HG03045 (cell line): ENCODE measurements around the gene IGHMBP2.

Source experiments
- ATAC-seq: cut with Tn5 transposase; IDR thresholded peaks from one replicate; pipeline ENCODE4 v1.9.1; 2021; ENCODE audit warnings: mild to moderate bottlenecking, moderate library complexity; ENCODE audit not compliant: unreplicated experiment

IGHMBP2 gene

GRCh38 chr11:68938816-68939582 lies 35.3 kb downstream of the IGHMBP2 start:
- no peak for ATAC-seq

DNA sequence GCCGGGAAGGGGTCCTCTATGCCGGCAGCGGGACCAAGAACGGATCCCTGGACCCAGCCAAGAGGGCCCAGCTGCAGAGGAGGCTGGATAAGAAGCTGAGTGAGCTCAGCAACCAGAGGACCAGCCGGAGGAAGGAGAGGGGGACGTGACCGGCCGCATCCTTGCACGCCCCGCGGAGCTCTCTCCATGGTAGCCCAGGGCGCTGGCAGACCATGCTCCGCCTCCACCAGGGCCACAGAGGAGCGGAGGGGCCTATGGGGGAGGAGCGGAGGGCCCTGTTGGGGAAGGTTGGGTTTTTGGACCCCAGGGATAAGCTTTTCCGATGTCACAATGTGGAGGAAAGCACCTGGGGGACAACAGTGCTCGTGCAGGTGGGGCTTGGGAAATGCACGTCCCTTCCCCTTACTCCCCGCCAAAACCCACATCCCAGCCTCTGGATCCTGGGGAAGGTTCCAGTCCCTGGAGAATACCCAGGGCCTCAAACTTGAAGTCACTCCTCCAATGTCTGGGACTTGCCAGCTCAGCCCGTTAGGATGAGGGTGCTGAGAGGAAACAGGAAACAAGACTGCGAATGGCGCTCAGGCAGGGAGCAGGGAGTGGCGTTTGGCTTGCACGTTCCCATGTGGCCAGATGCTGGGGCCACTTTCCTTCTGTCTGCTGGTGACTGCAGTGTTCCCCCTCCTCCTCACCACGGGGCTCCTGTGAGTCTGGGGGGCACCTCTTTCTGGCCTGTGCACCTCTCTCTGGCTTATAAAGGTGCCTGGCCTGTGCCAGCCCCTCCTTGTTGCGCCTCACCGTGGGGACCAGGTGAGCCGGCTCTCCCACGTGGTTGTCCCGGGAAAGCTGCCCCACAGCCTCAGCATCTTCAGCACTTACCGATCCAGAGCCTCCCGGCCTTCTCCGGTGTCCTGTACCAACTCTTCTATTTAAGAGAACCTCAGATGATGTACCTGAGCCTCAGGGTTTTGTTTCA lies 36.2 kb downstream of the IGHMBP2 start:
- ATAC-seq, result no peak

GRCh38 chr11:68940651-68941323 lies 37.1 kb downstream of the IGHMBP2 start:
- no peak for ATAC-seq

DNA sequence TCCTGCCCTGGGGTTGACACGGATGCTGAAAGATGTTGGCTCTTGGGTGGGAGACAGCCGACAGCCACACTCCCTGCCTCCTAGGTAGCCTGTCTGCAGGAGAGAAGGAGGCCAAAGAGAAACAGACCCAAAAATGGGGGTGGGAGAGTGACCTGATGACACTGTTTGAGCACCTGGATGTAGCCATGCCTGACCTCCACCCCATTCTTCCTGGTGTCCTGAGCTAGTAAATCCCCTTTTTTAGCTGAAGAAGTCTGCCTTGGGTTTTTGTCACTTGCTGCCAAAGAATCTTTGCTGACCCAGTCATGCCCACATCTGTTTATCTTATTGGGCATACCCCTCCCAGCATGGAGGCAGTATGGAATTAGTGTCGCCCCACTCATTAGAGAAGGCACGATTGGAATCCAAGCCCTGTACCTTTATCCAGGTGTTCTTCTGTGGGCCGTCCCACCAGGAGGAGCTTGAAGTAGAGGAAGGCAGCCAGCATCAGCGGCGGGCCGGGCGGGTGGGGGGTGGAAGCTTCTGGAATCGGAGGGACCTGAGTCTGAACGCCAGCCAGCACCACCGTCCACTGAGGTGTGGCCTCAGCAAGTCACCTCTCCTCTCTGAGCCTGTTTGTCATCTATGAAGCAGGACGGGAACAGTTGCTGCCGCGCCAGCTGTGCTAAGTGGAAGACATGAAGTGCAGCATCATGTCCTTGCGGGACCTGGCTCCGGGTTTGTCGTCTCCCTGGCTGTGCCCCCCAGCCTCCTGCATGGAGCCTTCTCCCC lies 37.8 kb downstream of the IGHMBP2 start:
- ATAC-seq, result no peak

GRCh38 chr11:68942095-68942620 lies 38.5 kb downstream of the IGHMBP2 start:
- no peak for ATAC-seq

DNA sequence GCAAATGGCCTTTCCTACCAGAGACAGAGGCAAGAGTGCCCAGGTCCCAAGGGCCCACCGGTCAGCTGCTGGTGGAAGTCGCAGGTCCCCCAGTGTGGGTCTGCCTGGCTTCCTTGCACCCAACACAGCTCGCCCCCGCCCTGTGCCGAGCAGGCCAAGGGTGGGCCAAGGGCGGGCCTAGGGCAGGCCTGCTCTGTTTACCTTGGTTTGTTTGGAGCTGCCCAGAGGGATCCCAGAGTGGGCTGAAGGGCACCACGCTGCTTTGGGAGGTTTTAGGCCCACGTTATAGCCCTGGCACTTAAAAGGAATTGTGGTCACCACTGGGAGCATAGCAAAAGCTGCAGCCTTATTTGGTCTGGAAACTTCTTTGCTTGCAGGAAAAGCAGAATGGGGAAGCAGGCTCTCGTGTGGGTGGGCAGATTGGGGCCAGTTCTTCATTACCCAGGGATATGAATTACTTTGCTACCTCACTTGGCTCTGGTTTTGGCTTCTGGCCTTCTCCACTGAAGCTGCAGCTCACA lies 39.1 kb downstream of the IGHMBP2 start:
- ATAC-seq, result no peak

GRCh38 chr11:68946416-68947090 lies 42.9 kb downstream of the IGHMBP2 start:
- ATAC-seq, result no peak

DNA sequence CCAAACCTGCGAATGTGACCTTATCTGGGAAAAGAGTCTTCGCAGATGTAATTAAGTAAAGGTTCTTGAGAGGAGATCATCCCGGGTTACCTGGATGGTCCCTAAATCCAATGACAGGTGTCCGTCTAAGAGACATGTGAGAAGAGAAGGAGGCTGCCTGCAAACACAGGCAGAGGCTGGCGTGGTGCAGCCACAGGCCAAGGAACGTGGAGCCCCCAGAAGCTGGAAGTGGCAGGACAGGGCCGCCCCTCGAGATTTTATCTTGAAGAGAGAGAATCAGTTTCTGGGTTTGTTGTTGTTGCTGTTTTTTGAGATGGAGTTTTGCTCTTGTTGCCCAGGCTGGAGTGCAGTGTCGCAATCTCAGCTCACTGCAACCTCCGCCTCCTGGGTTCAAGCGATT lies 43.5 kb downstream of the IGHMBP2 start:
- no peak for ATAC-seq

GRCh38 chr11:68948496-68948895 lies 44.8 kb downstream of the IGHMBP2 start:
- ATAC-seq, result no peak

GRCh38 chr11:68948935-68949334 lies 45.2 kb downstream of the IGHMBP2 start:
- ATAC-seq, result no peak

- ATAC-seq, result no peak
Measured at GRCh38 chr11:68950270-68950669, 46.6 kb downstream of the IGHMBP2 start.

DNA sequence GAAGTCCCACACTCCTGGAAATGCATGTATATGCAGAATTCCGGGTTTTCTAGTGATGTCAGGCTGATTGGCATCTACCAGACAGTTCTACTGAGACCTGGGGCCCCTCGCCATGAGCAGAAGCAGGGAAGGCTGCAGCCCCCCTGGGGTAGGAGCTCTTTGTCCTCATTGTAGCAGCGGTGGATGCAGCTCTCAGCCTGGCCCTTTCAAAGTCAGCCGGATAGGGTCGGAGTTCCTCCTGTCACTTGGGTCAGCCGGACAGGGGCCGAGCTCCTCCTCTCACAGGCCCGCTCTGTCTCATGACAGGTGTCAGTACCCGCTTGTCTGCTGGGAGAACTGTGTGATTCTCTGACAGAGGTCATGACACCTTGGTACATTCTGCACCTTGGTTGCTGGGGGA lies 47.1 kb downstream of the IGHMBP2 start:
- ATAC-seq, result no peak

DNA sequence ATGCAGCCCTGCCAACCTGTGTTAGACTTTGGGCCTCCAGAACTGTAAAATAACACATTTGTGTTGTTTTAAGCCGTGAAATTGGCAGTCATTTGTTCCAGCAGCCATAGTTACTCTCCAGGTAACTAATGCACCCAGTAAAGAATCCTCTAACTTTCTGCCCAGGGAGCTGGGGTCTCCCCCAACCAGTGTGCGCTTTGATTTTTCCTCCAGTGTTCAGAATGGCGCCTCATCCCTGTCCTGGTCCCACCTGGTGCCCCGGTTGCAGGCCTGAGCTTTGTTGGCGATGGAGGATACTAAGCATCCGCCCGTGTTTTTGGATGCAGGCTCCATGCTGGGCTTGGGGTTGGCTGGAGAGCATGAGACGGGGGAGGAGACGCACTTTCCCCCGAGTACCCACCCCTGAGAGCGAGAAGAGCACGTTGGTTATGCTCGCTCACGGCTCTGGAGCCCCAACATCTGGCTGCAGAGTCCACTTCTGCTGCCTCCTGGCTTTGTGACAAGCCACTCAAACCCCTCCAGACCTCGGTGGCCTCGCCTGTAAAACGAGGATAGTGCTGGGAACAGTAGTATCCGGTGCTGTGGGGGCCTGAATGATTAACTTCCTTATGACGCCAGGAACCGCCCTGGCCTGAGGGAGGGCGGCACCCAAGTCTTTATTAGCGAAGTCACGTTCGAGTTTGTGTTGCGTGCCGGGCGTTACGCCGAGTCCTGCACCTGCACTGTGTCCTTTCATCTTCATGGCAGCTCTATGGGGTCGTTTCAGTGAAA lies 51.3 kb downstream of the IGHMBP2 start:
- ATAC-seq, result no peak

GRCh38 chr11:68955607-68955958 lies 51.9 kb downstream of the IGHMBP2 start:
- no peak for ATAC-seq

GRCh38 chr11:68956142-68956541 lies 52.5 kb downstream of the IGHMBP2 start:
- ATAC-seq, result no peak

GRCh38 chr11:68956547-68957254 lies 53.0 kb downstream of the IGHMBP2 start:
- no peak for ATAC-seq

DNA sequence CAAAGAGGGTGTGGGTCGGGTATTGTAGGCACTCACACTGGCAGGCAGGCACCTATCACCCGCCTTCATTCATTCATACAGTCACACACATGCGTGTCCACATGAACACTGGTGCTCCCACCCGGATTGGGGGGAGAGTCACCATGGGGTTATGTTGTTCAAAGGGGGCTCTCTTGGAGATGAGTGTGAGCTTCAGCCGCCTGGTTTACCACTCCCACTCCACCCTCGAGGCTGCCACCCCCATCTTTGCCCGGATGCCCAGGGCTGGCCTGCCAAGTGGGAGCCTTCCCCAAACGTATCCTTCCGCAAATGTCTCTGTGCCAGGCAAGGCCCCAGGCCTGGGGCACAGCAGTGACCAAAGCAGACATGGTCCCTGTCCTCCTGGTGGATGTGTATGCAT lies 54.5 kb downstream of the IGHMBP2 start:
- ATAC-seq, result no peak
